ENCODE results near the gene GRM7.

GRM7 gene

GRCh38 chr3:7215706-7216105, 354.8 kb downstream of the GRM7 start:
- no peak for DNase-seq (ENCODE audit: low read depth in 1 of 2, low spot score in 1 of 2)
- TF ChIP-seq REST (IDR thresholded peaks at IDR 0.05; ENCODE audit: insufficient replicate concordance, low read depth) (no peak), SPI1 (IDR thresholded peaks at IDR 0.05; ENCODE audit: borderline replicate concordance, low read depth) (no peak), POLR2AphosphoS5 (IDR thresholded peaks at IDR 0.05; ENCODE audit: low read depth) (no peak), CTCF (IDR thresholded peaks at IDR 0.05; ENCODE audit: insufficient read depth, low read length) (no peak), GABPA (IDR thresholded peaks at IDR 0.05; ENCODE audit: low read depth) (no peak)
- Histone ChIP-seq H3K4me3 (replicated peaks; ENCODE audit: insufficient read depth, low read length) (no peak overlapping the region), H3K27ac (replicated peaks) (no peak overlapping the region), H3K27me3 (ENCODE audit: insufficient read depth, poor library complexity, severe bottlenecking) (no peaks in the 10 kb centered on the region)

- Histone ChIP-seq H3K27me3 (ENCODE audit: insufficient read depth, poor library complexity, severe bottlenecking) (no peaks in the 10 kb centered on the region), H3K27ac (replicated peaks) (no peak overlapping the region), H3K4me3 (replicated peaks; ENCODE audit: insufficient read depth, low read length) (no peak overlapping the region)
- DNase-seq (ENCODE audit: low read depth in 1 of 2, low spot score in 1 of 2) = no peak
- TF ChIP-seq REST (IDR thresholded peaks at IDR 0.05; ENCODE audit: insufficient replicate concordance, low read depth) = no peak
- no peak for TF ChIP-seq CTCF (IDR thresholded peaks at IDR 0.05; ENCODE audit: insufficient read depth, low read length)
- no peak for TF ChIP-seq POLR2AphosphoS5 (IDR thresholded peaks at IDR 0.05; ENCODE audit: low read depth)
- TF ChIP-seq SPI1 (IDR thresholded peaks at IDR 0.05; ENCODE audit: borderline replicate concordance, low read depth) = no peak
- TF ChIP-seq GABPA (IDR thresholded peaks at IDR 0.05; ENCODE audit: low read depth) = no peak
These were observed 365.5 kb downstream of the GRM7 start for GRCh38 chr3:7226393-7226792.

GRCh38 chr3:7238565-7239295, 377.8 kb downstream of the GRM7 start:
- Histone ChIP-seq H3K27me3 (ENCODE audit: insufficient read depth, poor library complexity, severe bottlenecking) (no peaks in the 10 kb centered on the region), H3K4me3 (replicated peaks; ENCODE audit: insufficient read depth, low read length) (no peak overlapping the region), H3K27ac (replicated peaks) (no peak overlapping the region)
- TF ChIP-seq CTCF (IDR thresholded peaks at IDR 0.05; ENCODE audit: insufficient read depth, low read length) (no peak), REST (IDR thresholded peaks at IDR 0.05; ENCODE audit: insufficient replicate concordance, low read depth) (no peak), GABPA (IDR thresholded peaks at IDR 0.05; ENCODE audit: low read depth) (no peak), SPI1 (IDR thresholded peaks at IDR 0.05; ENCODE audit: borderline replicate concordance, low read depth) (no peak), POLR2AphosphoS5 (IDR thresholded peaks at IDR 0.05; ENCODE audit: low read depth) (no peak)
- DNase-seq (ENCODE audit: low read depth in 1 of 2, low spot score in 1 of 2) = no peak

Measured in HL-60 (cell line).